ENCODE results near the gene RGS12. TPM values are rescaled to one million over a fixed set of nuclear protein-coding genes. Genes with fewer than 3 reads are reported as not detected.

The RGS12 gene
- total RNA-seq, 1 experiment from 2014 or later, result 36.6 TPM

DNA sequence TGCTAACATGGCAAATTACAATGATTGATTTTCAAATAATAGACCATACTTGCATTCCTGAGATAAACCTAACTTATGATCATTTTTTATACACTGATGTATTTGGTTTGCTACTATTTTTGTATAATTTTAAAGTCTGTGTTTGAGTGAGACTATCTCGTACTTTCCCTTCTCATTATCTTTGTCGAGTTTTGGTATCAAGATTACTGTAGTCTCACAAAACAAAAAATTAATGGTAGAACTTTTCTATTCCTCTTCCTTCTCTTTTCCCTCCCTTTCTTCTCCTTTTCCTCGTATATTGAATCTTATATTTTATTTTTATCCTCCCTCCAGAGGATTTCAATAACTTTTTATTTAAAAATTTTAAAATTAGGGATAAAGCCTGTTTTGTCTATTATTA is 41.5 kb downstream of the RGS12 start:
- POLR2A ChIA-PET (ENCODE audit: unreplicated experiment), result no interaction called here
- intact Hi-C loops (cut with micrococcal nuclease; ENCODE audit: unreplicated experiment), result no loop called here
- H3K4me1 ChIP-seq (replicated peaks; ENCODE audit: insufficient read depth), result no peaks in the 10 kb centered on the region
- CTCF ChIA-PET, result no interaction called here
- H3K9me3 ChIP-seq (ENCODE audit: insufficient read depth, low read depth), result no peaks in the 10 kb centered on the region
- no peaks in the 10 kb centered on the region for H3K27me3 ChIP-seq (ENCODE audit: insufficient read depth, low read depth)
- no peak overlapping the region for H2AFZ ChIP-seq
- no peaks in the 10 kb centered on the region for H3K36me3 ChIP-seq (ENCODE audit: low read depth)
- no peak overlapping the region for H3K4me3 ChIP-seq
- DNase-seq, result no peak
- H3K79me2 ChIP-seq (ENCODE audit: low read depth), result no peaks in the 10 kb centered on the region
- H3F3A ChIP-seq (ENCODE audit: insufficient read depth, low read depth), result no peaks in the 10 kb centered on the region
- BruUV-seq (replicated peaks), result no TSS peak
- no peak overlapping the region for H3K27ac ChIP-seq
- TF ChIP-seq EZH2 (IDR thresholded peaks at IDR 0.05; ENCODE audit: low read depth), result no peak
- TF ChIP-seq, protein P1, sequence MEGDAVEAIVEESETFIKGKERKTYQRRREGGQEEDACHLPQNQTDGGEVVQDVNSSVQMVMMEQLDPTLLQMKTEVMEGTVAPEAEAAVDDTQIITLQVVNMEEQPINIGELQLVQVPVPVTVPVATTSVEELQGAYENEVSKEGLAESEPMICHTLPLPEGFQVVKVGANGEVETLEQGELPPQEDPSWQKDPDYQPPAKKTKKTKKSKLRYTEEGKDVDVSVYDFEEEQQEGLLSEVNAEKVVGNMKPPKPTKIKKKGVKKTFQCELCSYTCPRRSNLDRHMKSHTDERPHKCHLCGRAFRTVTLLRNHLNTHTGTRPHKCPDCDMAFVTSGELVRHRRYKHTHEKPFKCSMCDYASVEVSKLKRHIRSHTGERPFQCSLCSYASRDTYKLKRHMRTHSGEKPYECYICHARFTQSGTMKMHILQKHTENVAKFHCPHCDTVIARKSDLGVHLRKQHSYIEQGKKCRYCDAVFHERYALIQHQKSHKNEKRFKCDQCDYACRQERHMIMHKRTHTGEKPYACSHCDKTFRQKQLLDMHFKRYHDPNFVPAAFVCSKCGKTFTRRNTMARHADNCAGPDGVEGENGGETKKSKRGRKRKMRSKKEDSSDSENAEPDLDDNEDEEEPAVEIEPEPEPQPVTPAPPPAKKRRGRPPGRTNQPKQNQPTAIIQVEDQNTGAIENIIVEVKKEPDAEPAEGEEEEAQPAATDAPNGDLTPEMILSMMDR (conservative IDR thresholded peaks at IDR 0.05), result no peak
- H4K20me1 ChIP-seq (ENCODE audit: insufficient read depth), result no peaks in the 10 kb centered on the region
- no peak overlapping the region for H3K4me2 ChIP-seq
- H3K9me2 ChIP-seq (ENCODE audit: insufficient read depth), result no peaks in the 10 kb centered on the region

DNA sequence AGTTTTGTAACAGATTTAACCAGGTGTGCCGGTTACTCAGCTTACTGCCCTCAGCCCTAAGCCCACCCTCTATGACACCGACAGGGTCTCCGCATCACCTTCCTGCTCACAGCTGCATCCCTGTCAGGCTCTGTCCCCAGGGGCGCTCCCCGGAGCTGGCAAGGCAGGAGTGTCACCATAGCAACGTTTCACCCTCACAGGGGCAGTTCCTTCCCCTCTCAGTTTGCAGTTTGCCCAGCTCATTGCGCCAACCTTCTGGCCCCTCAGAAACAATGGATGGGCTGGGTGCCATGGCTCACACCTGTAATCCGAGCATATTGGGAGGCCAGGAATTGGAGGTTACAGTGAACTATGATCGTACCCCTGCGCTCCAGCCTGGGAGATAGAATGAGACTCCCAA is 42.6 kb downstream of the RGS12 start:
- H3K9me2 ChIP-seq (ENCODE audit: insufficient read depth), result no peaks in the 10 kb centered on the region
- H3K27me3 ChIP-seq (ENCODE audit: insufficient read depth, low read depth), result no peaks in the 10 kb centered on the region
- H3K4me3 ChIP-seq, result no peak overlapping the region
- intact Hi-C loops (cut with micrococcal nuclease; ENCODE audit: unreplicated experiment), result no loop called here
- no peak for DNase-seq
- no peaks in the 10 kb centered on the region for H3K36me3 ChIP-seq (ENCODE audit: low read depth)
- CTCF ChIA-PET, result no interaction called here
- POLR2A ChIA-PET (ENCODE audit: unreplicated experiment), result no interaction called here
- H2AFZ ChIP-seq, result no peak overlapping the region
- H3K79me2 ChIP-seq (ENCODE audit: low read depth), result no peaks in the 10 kb centered on the region
- H3K9me3 ChIP-seq (ENCODE audit: insufficient read depth, low read depth), result no peaks in the 10 kb centered on the region
- BruUV-seq (replicated peaks), result no TSS peak
- H3K4me2 ChIP-seq, result no peak overlapping the region
- no peaks in the 10 kb centered on the region for H3F3A ChIP-seq (ENCODE audit: insufficient read depth, low read depth)
- H3K27ac ChIP-seq, result no peak overlapping the region
- H3K4me1 ChIP-seq (replicated peaks; ENCODE audit: insufficient read depth), result no peaks in the 10 kb centered on the region
- TF ChIP-seq EZH2 (IDR thresholded peaks at IDR 0.05; ENCODE audit: low read depth), result no peak
- TF ChIP-seq, protein P1 (conservative IDR thresholded peaks at IDR 0.05), result no peak
- no peaks in the 10 kb centered on the region for H4K20me1 ChIP-seq (ENCODE audit: insufficient read depth)

DNA sequence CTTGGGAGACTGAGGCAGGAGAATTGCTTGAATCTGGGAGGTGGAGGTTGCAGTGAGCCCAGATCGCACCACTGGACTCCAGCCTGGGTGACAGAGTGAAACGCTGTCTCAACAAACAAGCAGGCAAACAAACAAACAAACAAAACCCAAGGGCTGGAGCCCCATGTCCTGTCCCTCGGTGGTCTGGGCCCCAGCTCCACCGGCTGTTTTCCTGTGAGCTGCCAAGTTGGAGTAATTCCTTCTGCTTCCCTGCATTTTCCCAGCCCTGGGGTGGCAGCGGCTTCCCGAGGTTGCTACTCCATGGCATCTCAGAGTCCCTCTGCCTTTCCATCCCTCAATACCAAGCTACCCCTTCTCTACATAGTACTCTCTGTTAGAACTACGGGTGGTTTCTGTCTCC is 43.2 kb downstream of the RGS12 start:
- ChIA-PET POLR2A (ENCODE audit: unreplicated experiment) (interaction anchor here (0.6 kb wide), 1 partner anchor 1537 kb away, joined by 3 read pairs; no protein-coding TSS in a partner anchor), CTCF (no interaction called here)
- Histone ChIP-seq H3K4me1 (replicated peaks; ENCODE audit: insufficient read depth) (no peaks in the 10 kb centered on the region), H3K36me3 (ENCODE audit: low read depth) (no peaks in the 10 kb centered on the region), H3K27ac (no peak overlapping the region), H4K20me1 (ENCODE audit: insufficient read depth) (no peaks in the 10 kb centered on the region), H2AFZ (no peak overlapping the region), H3K4me3 (no peak overlapping the region), H3K9me2 (ENCODE audit: insufficient read depth) (no peaks in the 10 kb centered on the region), H3K79me2 (ENCODE audit: low read depth) (no peaks in the 10 kb centered on the region), H3F3A (ENCODE audit: insufficient read depth, low read depth) (no peaks in the 10 kb centered on the region), H3K9me3 (ENCODE audit: insufficient read depth, low read depth) (no peaks in the 10 kb centered on the region), H3K4me2 (no peak overlapping the region), H3K27me3 (ENCODE audit: insufficient read depth, low read depth) (no peaks in the 10 kb centered on the region)
- no peak for DNase-seq
- intact Hi-C loops (cut with micrococcal nuclease; ENCODE audit: unreplicated experiment), result no loop called here
- no TSS peak for BruUV-seq (replicated peaks)
- TF ChIP-seq, protein P1 (conservative IDR thresholded peaks at IDR 0.05), result no peak
- no peak for TF ChIP-seq EZH2 (IDR thresholded peaks at IDR 0.05; ENCODE audit: low read depth)

All from PC-9 (cell line).